Osteoblast (primary cell): ENCODE measurements around the gene NFIA. TPM values are rescaled to one million over a fixed set of nuclear protein-coding genes. Genes with fewer than 3 reads are reported as not detected.

Source experiments
- DNase-seq: peaks from one replicate; pipeline ENCODE4 v3.0.0; 2011; ENCODE audit warnings: low spot score, mixed read lengths; ENCODE audit not compliant: insufficient read length; ENCODE audit errors: missing footprints
- H2AFZ ChIP-seq: 2 replicates; pipeline ENCODE4 v1.6.0; 2011; ENCODE audit warnings: mild to moderate bottlenecking, low read length
- H3K27ac ChIP-seq: 2 replicates; pipeline ENCODE4 v1.5.1; 2011; ENCODE audit warnings: mild to moderate bottlenecking, low read depth, low read length, moderate library complexity
- H3K27me3 ChIP-seq: 2 replicates; pipeline ENCODE4 v1.6.0; 2012; ENCODE audit warnings: mild to moderate bottlenecking, control low read depth, inconsistent platforms, low read length, moderate library complexity; ENCODE audit not compliant: insufficient read depth
- H3K36me3 ChIP-seq: 2 replicates; pipeline ENCODE4 v1.5.1; 2011; ENCODE audit warnings: mild to moderate bottlenecking, low read length, control low read depth, moderate library complexity; ENCODE audit not compliant: insufficient read depth
- H3K4me1 ChIP-seq: 2 replicates; pipeline ENCODE4 v1.5.1; 2011; ENCODE audit warnings: mild to moderate bottlenecking, low read length, control low read depth, moderate library complexity; ENCODE audit not compliant: insufficient read depth
- H3K4me2 ChIP-seq: 2 replicates; pipeline ENCODE4 v1.6.0; 2011; ENCODE audit warnings: mild to moderate bottlenecking, low read length; ENCODE audit not compliant: insufficient read depth
- H3K4me3 ChIP-seq: fragments of 200-600 bp; sonication (generic); 3 replicates; pipeline ENCODE4 v1.5.1; 2012; ENCODE audit warnings: mild to moderate bottlenecking, low read length, inconsistent platforms; ENCODE audit not compliant: insufficient read depth
- H3K79me2 ChIP-seq: 2 replicates; pipeline ENCODE4 v1.6.0; 2012; ENCODE audit warnings: mild to moderate bottlenecking, low read length, control low read depth, inconsistent platforms; ENCODE audit not compliant: insufficient read depth
- H3K9me3 ChIP-seq: 2 replicates; pipeline ENCODE4 v1.5.1; 2011; ENCODE audit warnings: low read depth, low read length, control low read depth
- H4K20me1 ChIP-seq: 2 replicates; pipeline ENCODE4 v1.6.0; 2012; ENCODE audit warnings: mild to moderate bottlenecking, low read length, control low read depth; ENCODE audit not compliant: insufficient read depth
- total RNA-seq: library from RNA; depleted of rRNA; stranded (reverse); fragments of >200 nt; gene quantifications from 2 replicates; pipeline ENCODE4 v1.2.3, GENCODE V29; 2012
- TF ChIP-seq, protein P1 (sequence below): IDR thresholded peaks from 2 replicates; pipeline ENCODE4 v1.5.1; 2011; ENCODE audit warnings: mild to moderate bottlenecking, low read depth, low read length, moderate library complexity; ENCODE audit errors: extremely low read depth

The NFIA gene
- total RNA-seq, 1 donor, result 7.2 TPM

DNA sequence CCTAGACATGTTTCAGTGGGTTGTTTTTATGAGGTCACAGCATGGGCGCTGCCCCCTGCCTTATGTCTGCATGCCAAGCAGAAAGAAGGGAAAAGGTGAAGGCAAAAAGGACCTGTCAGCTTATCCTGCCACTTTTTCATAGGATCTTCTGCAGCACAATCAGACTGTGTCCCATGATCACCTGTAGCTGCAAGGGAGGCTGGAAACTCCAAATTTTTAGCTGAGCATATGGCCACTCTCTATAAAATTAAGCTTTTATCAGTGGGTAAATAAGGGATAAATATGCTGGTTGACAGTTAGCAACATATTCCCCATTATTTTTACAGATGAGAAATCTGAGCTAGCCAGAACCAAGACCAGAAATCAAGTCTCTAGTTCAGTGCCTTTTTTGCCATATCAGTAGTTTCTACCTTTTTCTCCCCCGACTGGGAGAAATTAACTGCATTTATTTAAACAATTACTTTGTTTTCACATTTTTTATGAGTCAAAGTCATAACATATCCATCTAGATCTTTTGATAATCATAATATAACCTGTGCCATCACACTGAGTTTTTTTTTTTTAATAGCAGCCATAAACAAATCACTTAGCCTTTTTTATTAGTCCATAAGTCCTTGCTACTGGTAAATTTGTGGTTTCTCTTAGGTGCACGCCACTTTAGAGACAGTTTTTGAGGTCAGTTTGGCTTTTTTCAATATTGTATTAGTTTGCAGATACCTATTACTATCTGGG, 307.0 kb downstream of the NFIA start:
- Histone ChIP-seq H3K4me3 (no peak overlapping the region), H2AFZ (no peak overlapping the region), H3K4me2 (no peak overlapping the region), H3K79me2 (no peaks in the 10 kb centered on the region), H3K27ac (no peak overlapping the region), H4K20me1 (no peaks in the 10 kb centered on the region), H3K27me3 (no peaks in the 10 kb centered on the region), H3K9me3 (no peaks in the 10 kb centered on the region), H3K4me1 (peaks cover 11% of the 10 kb centered on the region), H3K36me3 (no peaks in the 10 kb centered on the region)
- no peak for DNase-seq
- TF ChIP-seq, protein P1, sequence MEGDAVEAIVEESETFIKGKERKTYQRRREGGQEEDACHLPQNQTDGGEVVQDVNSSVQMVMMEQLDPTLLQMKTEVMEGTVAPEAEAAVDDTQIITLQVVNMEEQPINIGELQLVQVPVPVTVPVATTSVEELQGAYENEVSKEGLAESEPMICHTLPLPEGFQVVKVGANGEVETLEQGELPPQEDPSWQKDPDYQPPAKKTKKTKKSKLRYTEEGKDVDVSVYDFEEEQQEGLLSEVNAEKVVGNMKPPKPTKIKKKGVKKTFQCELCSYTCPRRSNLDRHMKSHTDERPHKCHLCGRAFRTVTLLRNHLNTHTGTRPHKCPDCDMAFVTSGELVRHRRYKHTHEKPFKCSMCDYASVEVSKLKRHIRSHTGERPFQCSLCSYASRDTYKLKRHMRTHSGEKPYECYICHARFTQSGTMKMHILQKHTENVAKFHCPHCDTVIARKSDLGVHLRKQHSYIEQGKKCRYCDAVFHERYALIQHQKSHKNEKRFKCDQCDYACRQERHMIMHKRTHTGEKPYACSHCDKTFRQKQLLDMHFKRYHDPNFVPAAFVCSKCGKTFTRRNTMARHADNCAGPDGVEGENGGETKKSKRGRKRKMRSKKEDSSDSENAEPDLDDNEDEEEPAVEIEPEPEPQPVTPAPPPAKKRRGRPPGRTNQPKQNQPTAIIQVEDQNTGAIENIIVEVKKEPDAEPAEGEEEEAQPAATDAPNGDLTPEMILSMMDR, result no peak

DNA sequence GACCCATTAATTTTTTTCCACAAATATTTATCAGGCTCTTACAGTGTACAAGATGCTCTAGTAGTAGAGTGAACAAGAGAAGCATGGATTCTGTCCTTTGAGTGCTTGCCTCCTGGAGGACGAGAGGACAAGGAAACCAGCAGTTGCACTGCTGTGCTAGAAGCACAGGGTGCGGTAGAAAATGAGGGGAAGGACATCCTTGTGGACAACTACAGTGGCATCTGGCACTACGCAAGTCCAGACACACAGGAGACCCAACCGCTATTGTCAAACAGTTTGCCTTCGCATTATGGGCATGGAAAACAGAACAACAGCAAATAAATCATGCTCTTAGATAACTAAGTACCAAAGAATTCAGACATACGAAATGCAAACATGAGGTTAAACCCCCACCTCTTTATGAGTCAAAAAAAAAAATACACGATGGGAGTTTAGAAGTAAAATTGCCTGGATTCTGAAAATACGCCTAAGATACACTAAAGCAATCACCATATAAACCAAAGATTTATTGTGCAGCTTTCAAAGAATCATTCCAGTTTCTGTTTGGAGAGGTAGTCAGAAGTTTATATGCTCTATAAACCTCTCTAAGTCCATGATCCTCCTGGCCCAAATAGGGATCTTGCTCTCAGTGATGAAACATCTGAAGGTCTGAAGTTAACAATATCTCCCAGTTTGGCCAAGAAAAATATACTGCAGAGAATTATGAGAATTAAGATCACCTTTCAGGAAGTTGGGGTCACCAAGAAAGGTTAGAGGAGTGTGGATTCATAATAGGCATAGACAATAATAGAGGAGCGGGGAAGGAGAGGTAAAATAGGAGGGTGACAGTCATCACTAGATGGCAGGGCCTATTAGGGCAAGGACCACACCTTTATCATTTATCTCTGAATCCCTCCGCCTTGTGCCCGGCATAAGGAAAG, 307.8 kb downstream of the NFIA start:
- no peak for DNase-seq
- Histone ChIP-seq H3K9me3 (no peaks in the 10 kb centered on the region), H3K79me2 (no peaks in the 10 kb centered on the region), H3K4me1 (peaks cover 11% of the 10 kb centered on the region), H3K4me2 (no peak overlapping the region), H4K20me1 (no peaks in the 10 kb centered on the region), H3K27me3 (no peaks in the 10 kb centered on the region), H3K4me3 (no peak overlapping the region), H3K36me3 (no peaks in the 10 kb centered on the region), H2AFZ (no peak overlapping the region), H3K27ac (no peak overlapping the region)
- TF ChIP-seq, protein P1, result no peak

DNA sequence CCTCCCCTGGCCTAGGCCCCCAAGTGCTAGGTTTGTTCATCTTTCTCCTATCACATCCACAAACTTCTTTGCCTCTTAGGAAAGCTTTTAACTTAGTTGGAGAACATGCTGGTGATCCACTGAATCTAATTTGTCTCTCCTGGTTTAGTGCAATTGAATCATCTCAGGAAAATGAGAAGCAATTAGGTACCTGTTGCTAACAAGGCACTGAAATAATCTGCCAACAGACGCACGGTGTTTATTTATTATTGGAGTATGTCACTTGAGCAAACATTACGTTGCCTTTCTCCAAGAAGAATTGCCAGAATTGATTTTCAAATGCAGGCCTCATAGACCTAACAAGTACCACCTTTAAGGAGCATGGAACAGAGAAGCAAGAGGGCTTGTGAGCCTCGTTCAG, 309.4 kb downstream of the NFIA start:
- no peak for DNase-seq
- TF ChIP-seq, protein P1, result no peak

More for the DNA sequence above, 309.4 kb downstream of the NFIA start:
- Histone ChIP-seq H3K9me3 (no peaks in the 10 kb centered on the region), H3K36me3 (no peaks in the 10 kb centered on the region), H3K4me1 (peaks cover 11% of the 10 kb centered on the region), H2AFZ (no peak overlapping the region), H3K4me2 (no peak overlapping the region), H4K20me1 (no peaks in the 10 kb centered on the region), H3K27ac (no peak overlapping the region), H3K79me2 (no peaks in the 10 kb centered on the region), H3K27me3 (no peaks in the 10 kb centered on the region), H3K4me3 (no peak overlapping the region)
